HEK293T (cell line): ENCODE results near the gene PHACTR3.

Experiments used
- CTCF ChIA-PET: fragments of 350-600 bp; formaldehyde crosslinking; extraction: SDS; loops from one replicate; lab custom pipeline; 2021; ENCODE audit warnings: antibody characterized with exemption, inconsistent platforms; lab: Yijun Ruan, JAX
- POLR2A ChIA-PET: fragments of 350-600 bp; formaldehyde crosslinking; extraction: SDS; loops from one replicate; lab custom pipeline; 2020; ENCODE audit warnings: antibody characterized with exemption, inconsistent platforms; lab: Yijun Ruan, JAX
- DNase-seq: peaks from one replicate; pipeline ENCODE4 v3.0.0; 2012; ENCODE audit warnings: mixed read lengths; ENCODE audit errors: extremely low spot score
- ARNT ChIP-seq: fragments of 450-650 bp; IDR thresholded peaks from 2 replicates; pipeline ENCODE4 v1.6.1; 2017; ENCODE audit warnings: mild to moderate bottlenecking
- BHLHE40 ChIP-seq: fragments of 450-650 bp; IDR thresholded peaks from 2 replicates; pipeline ENCODE4 v1.6.1; 2016; ENCODE audit warnings: mild to moderate bottlenecking, moderate library complexity, borderline replicate concordance
- CTBP1 ChIP-seq: fragments of 450-650 bp; IDR thresholded peaks from 2 replicates; pipeline ENCODE4 v1.6.1; 2016; ENCODE audit warnings: borderline replicate concordance
- ELF4 ChIP-seq: fragments of 450-650 bp; IDR thresholded peaks from 2 replicates; pipeline ENCODE4 v1.6.1; 2017; ENCODE audit warnings: antibody characterized with exemption
- FOXA1 ChIP-seq: fragments of 450-650 bp; IDR thresholded peaks from 2 replicates; pipeline ENCODE4 v1.6.1; 2016; ENCODE audit warnings: mild to moderate bottlenecking
- FOXK2 ChIP-seq: fragments of 450-650 bp; IDR thresholded peaks from 2 replicates; pipeline ENCODE4 v1.6.1; 2016; ENCODE audit warnings: mild to moderate bottlenecking
- FOXM1 ChIP-seq: fragments of 450-650 bp; IDR thresholded peaks from 2 replicates; pipeline ENCODE4 v1.6.1; 2017; ENCODE audit warnings: mild to moderate bottlenecking, borderline replicate concordance
- HDGF ChIP-seq: fragments of 450-650 bp; IDR thresholded peaks from 2 replicates; pipeline ENCODE4 v1.6.1; 2017; ENCODE audit warnings: antibody characterized with exemption, borderline replicate concordance
- L3MBTL2 ChIP-seq: fragments of 450-650 bp; conservative IDR thresholded peaks from 2 replicates; pipeline ENCODE4 v1.6.1; 2016; ENCODE audit warnings: mild to moderate bottlenecking
- LEF1 ChIP-seq: fragments of 450-650 bp; IDR thresholded peaks from 2 replicates; pipeline ENCODE4 v1.6.1; 2017; ENCODE audit warnings: mild to moderate bottlenecking, borderline replicate concordance
- NFRKB ChIP-seq: fragments of 450-650 bp; IDR thresholded peaks from 2 replicates; pipeline ENCODE4 v1.6.1; 2016; ENCODE audit warnings: mild to moderate bottlenecking, moderate library complexity
- SP1 ChIP-seq: fragments of 450-650 bp; IDR thresholded peaks from 2 replicates; pipeline ENCODE4 v1.6.1; 2017
- SUZ12 ChIP-seq: fragments of 450-650 bp; IDR thresholded peaks from 2 replicates; pipeline ENCODE4 v1.6.1; 2016; ENCODE audit warnings: mild to moderate bottlenecking
- TARDBP ChIP-seq: fragments of 450-650 bp; IDR thresholded peaks from 2 replicates; pipeline ENCODE4 v1.6.1; 2016
- ZNF384 ChIP-seq: fragments of 450-650 bp; IDR thresholded peaks from 2 replicates; pipeline ENCODE4 v1.6.1; 2016
- TF ChIP-seq, protein P1 (sequence below): fragments of 450-650 bp; IDR thresholded peaks from 2 replicates; pipeline ENCODE4 v1.6.1; 2016

PHACTR3 gene

DNA sequence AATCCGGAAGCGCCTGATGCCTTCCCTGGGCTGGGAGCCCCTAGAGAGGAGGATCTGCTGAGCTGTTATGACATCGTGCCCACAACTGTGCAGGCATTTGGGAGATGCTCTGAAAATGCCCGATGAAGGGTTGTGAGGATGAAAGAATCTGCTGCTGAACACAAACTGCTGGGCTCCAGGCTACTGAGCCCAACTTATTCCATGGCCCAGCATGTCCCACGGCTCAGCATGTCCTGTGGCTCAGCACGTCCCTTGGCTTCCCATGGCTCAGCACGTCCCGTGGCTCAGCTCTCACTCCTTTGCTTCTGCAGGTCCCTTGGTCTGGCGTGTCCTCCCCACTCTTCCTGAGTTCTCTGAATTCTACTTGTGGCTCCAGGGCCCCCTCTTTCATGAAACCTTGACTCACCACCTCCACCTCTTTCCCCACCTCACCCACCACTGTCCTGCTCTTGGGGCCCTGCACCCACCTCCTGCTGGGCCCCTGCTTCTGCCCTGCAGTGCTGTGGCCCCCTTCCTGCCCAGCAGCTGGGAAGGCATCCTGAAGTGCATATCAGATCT lies 80.4 kb downstream of the PHACTR3 start:
- ChIA-PET CTCF (no interaction called here), POLR2A (no interaction called here)
- no peak for TF ChIP-seq LEF1
- TF ChIP-seq NFRKB, result no peak
- no peak for TF ChIP-seq TARDBP
- TF ChIP-seq ELF4, result no peak
- TF ChIP-seq SUZ12, result no peak
- TF ChIP-seq, protein P1, sequence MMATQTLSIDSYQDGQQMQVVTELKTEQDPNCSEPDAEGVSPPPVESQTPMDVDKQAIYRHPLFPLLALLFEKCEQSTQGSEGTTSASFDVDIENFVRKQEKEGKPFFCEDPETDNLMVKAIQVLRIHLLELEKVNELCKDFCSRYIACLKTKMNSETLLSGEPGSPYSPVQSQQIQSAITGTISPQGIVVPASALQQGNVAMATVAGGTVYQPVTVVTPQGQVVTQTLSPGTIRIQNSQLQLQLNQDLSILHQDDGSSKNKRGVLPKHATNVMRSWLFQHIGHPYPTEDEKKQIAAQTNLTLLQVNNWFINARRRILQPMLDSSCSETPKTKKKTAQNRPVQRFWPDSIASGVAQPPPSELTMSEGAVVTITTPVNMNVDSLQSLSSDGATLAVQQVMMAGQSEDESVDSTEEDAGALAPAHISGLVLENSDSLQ, result no peak
- no peak for TF ChIP-seq FOXK2
- no peak for TF ChIP-seq FOXA1
- no peak for TF ChIP-seq L3MBTL2
- no peak for TF ChIP-seq ARNT
- TF ChIP-seq BHLHE40, result no peak
- TF ChIP-seq SP1, result no peak
- no peak for TF ChIP-seq ZNF384
- no peak for TF ChIP-seq HDGF
- DNase-seq, result no peak

DNA sequence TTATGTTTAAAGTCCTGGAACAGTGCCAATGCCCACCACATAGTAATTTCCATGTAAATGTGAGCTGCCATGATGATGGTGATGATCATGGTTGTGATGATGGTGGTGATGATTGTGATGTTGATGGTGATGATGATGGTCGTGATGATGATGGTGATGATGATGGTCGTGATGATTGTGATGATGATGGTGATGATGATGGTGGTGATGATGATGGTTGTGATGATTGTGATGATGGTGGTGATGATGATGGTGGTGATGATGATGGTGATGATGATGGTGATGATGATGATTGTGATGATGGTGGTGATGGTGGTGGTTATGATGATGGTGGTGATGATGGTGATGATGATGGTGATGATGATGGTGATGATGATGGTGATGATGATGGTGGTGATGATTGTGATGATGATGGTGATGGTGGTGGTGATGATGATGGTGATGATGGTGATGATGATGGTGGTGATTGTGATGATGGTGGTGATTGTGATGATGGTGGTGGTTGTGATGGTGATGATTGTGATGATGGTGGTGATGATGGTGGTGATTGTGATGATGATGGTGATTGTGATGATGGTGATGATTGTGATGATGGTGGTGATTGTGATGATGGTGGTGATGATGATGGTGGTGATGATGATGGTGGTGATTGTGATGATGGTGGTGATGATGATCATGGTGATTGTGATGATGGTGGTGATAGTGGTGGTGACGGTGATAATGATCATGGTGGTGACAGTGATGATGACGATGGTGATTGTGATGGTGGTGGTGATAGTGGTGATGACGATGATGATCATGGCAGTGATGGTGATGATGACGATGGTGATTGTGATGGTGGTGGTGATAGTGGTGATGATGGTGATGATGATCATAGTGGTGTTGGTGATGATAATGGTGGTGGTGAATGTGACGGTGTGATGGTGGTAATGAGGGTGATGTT lies 82.3 kb downstream of the PHACTR3 start:
- no peak for TF ChIP-seq BHLHE40
- TF ChIP-seq SP1, result no peak
- TF ChIP-seq FOXA1, result no peak
- TF ChIP-seq, protein P1, result no peak
- TF ChIP-seq L3MBTL2, result no peak
- TF ChIP-seq FOXK2, result no peak
- no peak for TF ChIP-seq NFRKB
- no peak for TF ChIP-seq LEF1
- TF ChIP-seq SUZ12, result no peak
- no peak for TF ChIP-seq ELF4
- no peak for TF ChIP-seq TARDBP
- no peak for TF ChIP-seq HDGF
- no peak for TF ChIP-seq CTBP1
- TF ChIP-seq ZNF384, result no peak
- no peak for TF ChIP-seq FOXM1
- no peak for TF ChIP-seq ARNT
- no peak for DNase-seq
- ChIA-PET POLR2A (no interaction called here), CTCF (no interaction called here)

DNA sequence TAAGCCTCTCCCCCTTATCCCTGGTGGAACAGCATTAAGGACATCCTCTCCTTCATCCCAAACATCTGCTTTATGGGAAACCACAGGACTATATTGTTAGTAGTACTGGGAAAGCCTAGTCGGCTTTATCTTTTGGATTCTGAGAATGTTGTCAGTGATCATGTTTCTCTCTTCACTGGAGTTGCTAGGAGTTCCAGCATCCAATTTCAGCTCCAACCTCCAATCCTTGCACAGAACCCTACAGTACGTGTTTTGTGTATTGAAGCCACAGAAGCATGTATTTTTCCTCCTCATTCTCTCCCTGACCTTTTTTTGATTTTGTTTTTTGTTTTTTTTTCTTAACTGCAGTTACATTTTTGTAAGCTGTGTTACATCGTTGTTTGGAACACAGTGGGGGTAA lies 84.0 kb downstream of the PHACTR3 start:
- no peak for DNase-seq
- TF ChIP-seq NFRKB (no peak), SUZ12 (no peak), HDGF (no peak), BHLHE40 (no peak), LEF1 (no peak), ARNT (no peak), L3MBTL2 (no peak), FOXA1 (no peak), ZNF384 (no peak), CTBP1 (no peak)
- TF ChIP-seq, protein P1, result no peak
- POLR2A ChIA-PET, result no interaction called here
- CTCF ChIA-PET, result no interaction called here

DNA sequence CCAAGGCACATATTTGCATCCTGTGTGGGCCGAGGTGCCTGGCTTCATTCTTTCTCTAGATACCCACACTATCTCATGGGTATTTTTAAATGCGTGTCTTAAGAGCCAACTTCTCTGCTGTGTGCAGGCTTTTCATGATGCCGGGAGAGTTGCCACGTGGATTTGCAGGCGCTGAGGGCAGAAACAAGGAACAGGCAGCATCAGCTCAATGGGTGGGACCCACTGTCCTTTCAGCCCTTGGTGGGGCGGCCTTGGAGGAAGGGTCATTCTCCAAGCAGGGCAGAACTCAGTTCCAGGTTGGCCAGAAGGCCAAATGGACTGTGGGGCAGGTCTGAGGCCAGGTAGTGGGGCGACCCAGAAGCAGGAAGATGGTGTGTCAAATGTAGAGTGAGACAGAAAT lies 84.7 kb downstream of the PHACTR3 start:
- POLR2A ChIA-PET, result no interaction called here
- no peak for DNase-seq
- CTCF ChIA-PET, result no interaction called here
- TF ChIP-seq L3MBTL2 (no peak), SP1 (no peak), CTBP1 (no peak), ZNF384 (no peak)

DNA sequence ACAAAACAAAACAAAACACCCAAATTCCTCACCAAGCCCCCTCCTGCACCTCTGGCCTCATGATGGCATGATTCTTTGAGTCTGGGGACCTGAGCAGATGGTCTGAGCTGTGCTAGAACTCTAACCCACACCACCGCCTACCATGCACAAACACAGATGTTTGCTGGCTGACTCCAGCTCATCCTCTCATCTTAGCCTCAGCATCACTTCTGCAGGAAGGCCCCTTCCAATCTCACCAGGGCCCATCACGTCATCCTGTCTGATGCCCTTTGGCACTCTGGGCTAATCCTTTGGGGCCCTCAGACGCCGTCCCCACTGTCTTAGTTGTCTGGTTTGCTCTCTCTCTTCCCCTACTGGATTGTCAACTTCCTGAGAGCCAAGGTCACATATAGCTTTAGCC lies 85.8 kb downstream of the PHACTR3 start:
- DNase-seq, result no peak
- CTCF ChIA-PET, result no interaction called here
- POLR2A ChIA-PET, result no interaction called here
- TF ChIP-seq CTBP1 (no peak), L3MBTL2 (no peak), ZNF384 (no peak), HDGF (no peak), NFRKB (no peak), FOXM1 (no peak)

DNA sequence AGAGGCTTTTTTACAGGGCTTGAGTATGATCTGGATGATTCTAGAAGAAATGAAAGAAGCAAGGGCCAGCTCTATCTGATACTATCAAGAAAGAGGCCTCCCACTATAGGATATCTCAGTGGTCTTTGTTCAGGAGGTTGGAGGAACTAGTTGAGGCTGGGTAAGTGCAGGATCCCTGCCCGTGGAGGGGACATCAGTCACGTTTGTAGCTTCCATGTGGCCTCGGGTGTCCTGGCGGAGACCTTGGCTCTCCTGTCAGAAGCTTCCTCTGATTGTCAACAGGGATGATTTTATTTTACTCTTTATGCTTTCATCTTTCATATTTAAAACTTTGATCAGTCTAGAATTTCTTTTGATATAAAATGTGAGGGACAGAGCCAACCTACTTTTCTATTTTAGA lies 86.6 kb downstream of the PHACTR3 start:
- ChIA-PET POLR2A (no interaction called here), CTCF (no interaction called here)
- no peak for DNase-seq
- TF ChIP-seq SUZ12 (no peak), SP1 (no peak), NFRKB (no peak), CTBP1 (no peak), FOXM1 (no peak), L3MBTL2 (no peak), BHLHE40 (no peak), ARNT (no peak), ZNF384 (no peak), HDGF (no peak), LEF1 (no peak), TARDBP (no peak), FOXA1 (no peak)
- TF ChIP-seq, protein P1, result no peak
